ENCODE measurements around the gene SOX18. TPM values are rescaled to one million over a fixed set of nuclear protein-coding genes. Genes with fewer than 3 reads are reported as not detected.

SOX18 gene
- total and polyA plus RNA-seq, 7 experiments from 2014 or later, result 0.20 to 1.7 TPM; not detected in 5

Small RNA genes within 50 kb of the gene (microRNA-seq; reads per million reads assigned to microRNA genes)
- not detected for gene MIR6813 (ENCODE audit: borderline microRNAs expressed)

Other genes with a start within 250 kb of the SOX18 start
- gene ZBTB46, start 218.4 kb downstream of the SOX18 start, total RNA-seq, result 1 to 10 TPM in 1 of 5 experiments, under 1 TPM in 3, not detected in 1; 0.05 to 1.7 (median 0.21) TPM
- under 1 TPM; 0.03 to 0.04 TPM for gene ZBTB46, start 218.4 kb downstream of the SOX18 start, polyA plus RNA-seq
- gene ABHD16B, start 188.1 kb downstream of the SOX18 start, total RNA-seq, result under 1 TPM in 1 of 5 experiments, not detected in 4; 0.24 TPM
- gene ABHD16B, start 188.1 kb downstream of the SOX18 start, polyA plus RNA-seq, result 1 to 10 TPM in 1 of 2 donors, under 1 TPM in 1; 0.65 to 1.1 TPM
- gene TPD52L2, start 184.4 kb downstream of the SOX18 start, total RNA-seq, result 10 to 100 TPM; 33.7 to 56.8 (median 43.2) TPM
- gene TPD52L2, start 184.4 kb downstream of the SOX18 start, polyA plus RNA-seq, result 10 to 100 TPM; 67.4 to 84.0 TPM
- 10 to 100 TPM; 35.5 to 56.8 (median 50.3) TPM for gene DNAJC5, start 154.5 kb downstream of the SOX18 start, total RNA-seq
- gene DNAJC5, start 154.5 kb downstream of the SOX18 start, polyA plus RNA-seq, result 1 to 10 TPM; 7.5 to 7.6 TPM
- 10 to 100 TPM; 42.0 to 49.0 (median 46.6) TPM for gene UCKL1, start 93.2 kb downstream of the SOX18 start, total RNA-seq
- gene UCKL1, start 93.2 kb downstream of the SOX18 start, polyA plus RNA-seq, result 10 to 100 TPM; 20.5 to 33.0 TPM
- 10 to 100 TPM; 17.7 to 29.8 (median 26.3) TPM for gene ZNF512B, start 79.7 kb downstream of the SOX18 start, total RNA-seq
- 1 to 10 TPM; 1.1 to 2.4 TPM for gene ZNF512B, start 79.7 kb downstream of the SOX18 start, polyA plus RNA-seq
- 10 to 100 TPM; 10.2 to 37.8 (median 22.7) TPM for gene SAMD10, start 70.0 kb downstream of the SOX18 start, total RNA-seq
- gene SAMD10, start 70.0 kb downstream of the SOX18 start, polyA plus RNA-seq, result 10 to 100 TPM; 11.5 to 14.2 TPM
- 10 to 100 TPM; 71.2 to 95.8 (median 82.9) TPM for gene PRPF6, start 68.5 kb downstream of the SOX18 start, total RNA-seq
- gene PRPF6, start 68.5 kb downstream of the SOX18 start, polyA plus RNA-seq, result 100 to 1,000 TPM in 1 of 2 donors, 10 to 100 TPM in 1; 86.9 to 127 TPM
- 10 to 100 TPM in 3 of 5 experiments, 1 to 10 TPM in 2; 4.7 to 24.6 (median 12.5) TPM for gene C20orf204, start 13.5 kb downstream of the SOX18 start, total RNA-seq
- under 1 TPM in 1 of 2 donors, not detected in 1; 0.39 TPM for gene C20orf204, start 13.5 kb downstream of the SOX18 start, polyA plus RNA-seq
- 10 to 100 TPM; 35.5 to 73.2 (median 47.3) TPM for gene TCEA2, start 13.6 kb upstream of the SOX18 start, total RNA-seq
- 10 to 100 TPM; 22.2 to 33.2 TPM for gene TCEA2, start 13.6 kb upstream of the SOX18 start, polyA plus RNA-seq
- 10 to 100 TPM; 21.8 to 93.4 (median 23.6) TPM for gene RGS19, start 29.9 kb upstream of the SOX18 start, total RNA-seq
- gene RGS19, start 29.9 kb upstream of the SOX18 start, polyA plus RNA-seq, result 10 to 100 TPM; 55.2 to 66.8 TPM
- gene OPRL1, start 30.4 kb upstream of the SOX18 start, total RNA-seq, result 1 to 10 TPM in 3 of 5 experiments, under 1 TPM in 2; 0.75 to 6.1 (median 1.1) TPM
- gene OPRL1, start 30.4 kb upstream of the SOX18 start, polyA plus RNA-seq, result 1 to 10 TPM in 1 of 2 donors, under 1 TPM in 1; 0.18 to 1.3 TPM
- under 1 TPM in 2 of 5 experiments, not detected in 3; 0.48 to 0.71 TPM for gene LKAAEAR1, start 34.8 kb upstream of the SOX18 start, total RNA-seq
- under 1 TPM; 0.47 to 0.75 TPM for gene LKAAEAR1, start 34.8 kb upstream of the SOX18 start, polyA plus RNA-seq
- gene NPBWR2, start 57.9 kb upstream of the SOX18 start, total RNA-seq, result not detected
- not detected for gene NPBWR2, start 57.9 kb upstream of the SOX18 start, polyA plus RNA-seq
- gene MYT1, start 114.8 kb upstream of the SOX18 start, total RNA-seq, result not detected
- gene MYT1, start 114.8 kb upstream of the SOX18 start, polyA plus RNA-seq, result not detected
- 100 to 1,000 TPM in 3 of 5 experiments, 10 to 100 TPM in 2; 67.2 to 229 (median 103) TPM for gene PCMTD2, start 206.1 kb upstream of the SOX18 start, total RNA-seq
- 100 to 1,000 TPM in 1 of 2 donors, 10 to 100 TPM in 1; 60.5 to 102 TPM for gene PCMTD2, start 206.1 kb upstream of the SOX18 start, polyA plus RNA-seq

Measured in naive thymus-derived CD4-positive, alpha-beta T cell (primary cell).